ENCODE measurements around the gene TNF. TPM values are rescaled to one million over a fixed set of nuclear protein-coding genes. Genes with fewer than 3 reads are reported as not detected.

The TNF gene
- total and polyA plus RNA-seq, 2 of the 13 experiments (the other 11 are each of a cell fraction or from before 2014, with no cell fraction given), result not detected

DNA sequence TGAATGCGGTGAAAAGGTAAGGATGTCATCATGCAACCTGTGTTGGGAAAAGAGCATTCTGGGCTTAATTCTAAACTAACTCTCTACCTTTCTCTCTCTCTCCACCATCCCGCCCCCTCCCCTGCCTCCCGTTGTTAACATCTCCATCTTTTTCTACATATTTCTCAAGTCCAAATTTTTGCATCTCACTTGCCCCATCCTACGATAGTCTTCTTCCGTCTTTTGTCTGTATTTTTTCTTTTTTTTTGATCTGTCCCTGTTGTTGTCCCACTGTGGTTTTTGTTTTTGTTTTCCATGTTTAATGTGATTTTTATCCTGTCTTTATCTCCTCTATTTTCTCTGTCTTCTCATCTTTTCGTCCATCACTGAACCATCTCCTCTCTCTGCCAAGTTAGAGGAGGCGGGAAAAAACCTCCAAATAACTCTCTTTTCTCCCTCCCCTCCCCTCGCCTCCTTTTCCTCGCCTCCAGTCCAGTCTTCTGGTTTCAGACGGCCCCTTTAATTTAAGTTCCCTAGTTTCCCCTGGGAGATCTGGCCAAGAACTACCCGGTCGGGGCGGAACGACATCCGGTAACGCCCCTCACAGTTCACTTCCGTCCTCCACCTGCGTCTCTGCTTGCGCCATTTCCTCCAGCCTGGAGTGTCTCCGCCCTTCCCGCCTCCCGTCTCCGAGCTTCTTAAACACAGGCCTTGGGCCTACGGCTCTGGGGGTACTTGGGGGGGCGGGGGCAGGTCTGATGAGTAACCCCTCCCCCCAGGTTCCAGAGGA is 28.2 kb upstream of the TNF start, which contains the start of gene NFKBIL1 (continued):
- TF ChIP-seq ATF3 (CRISPR knock-in tag; IDR thresholded peaks at IDR 0.05), result peak; percentile 74; the same call in 1 of the 2 replicates
- TF ChIP-seq KLF16 (CRISPR knock-in tag; IDR thresholded peaks at IDR 0.05), result peak in 1 of 2 experiments; percentile 88; a peak in 1 of 4 replicates
- no peak for TF ChIP-seq NONO (IDR thresholded peaks at IDR 0.05)
- peak; percentile 83 for TF ChIP-seq NONO (CRISPR knock-in tag; conservative IDR thresholded peaks at IDR 0.05)
- TF ChIP-seq TEAD2 (CRISPR knock-in tag; IDR thresholded peaks at IDR 0.05), result no peak
- TF ChIP-seq ZNF83 (CRISPR knock-in tag; IDR thresholded peaks at IDR 0.05; ENCODE audit: borderline replicate concordance), result no peak
- TF ChIP-seq ZFP36L1 (CRISPR knock-in tag; IDR thresholded peaks at IDR 0.05), result no peak
- TF ChIP-seq SP140L (CRISPR knock-in tag; IDR thresholded peaks at IDR 0.05; ENCODE audit: borderline replicate concordance), result no peak; the same call in 1 of the 2 replicates
- TF ChIP-seq, protein P1, sequence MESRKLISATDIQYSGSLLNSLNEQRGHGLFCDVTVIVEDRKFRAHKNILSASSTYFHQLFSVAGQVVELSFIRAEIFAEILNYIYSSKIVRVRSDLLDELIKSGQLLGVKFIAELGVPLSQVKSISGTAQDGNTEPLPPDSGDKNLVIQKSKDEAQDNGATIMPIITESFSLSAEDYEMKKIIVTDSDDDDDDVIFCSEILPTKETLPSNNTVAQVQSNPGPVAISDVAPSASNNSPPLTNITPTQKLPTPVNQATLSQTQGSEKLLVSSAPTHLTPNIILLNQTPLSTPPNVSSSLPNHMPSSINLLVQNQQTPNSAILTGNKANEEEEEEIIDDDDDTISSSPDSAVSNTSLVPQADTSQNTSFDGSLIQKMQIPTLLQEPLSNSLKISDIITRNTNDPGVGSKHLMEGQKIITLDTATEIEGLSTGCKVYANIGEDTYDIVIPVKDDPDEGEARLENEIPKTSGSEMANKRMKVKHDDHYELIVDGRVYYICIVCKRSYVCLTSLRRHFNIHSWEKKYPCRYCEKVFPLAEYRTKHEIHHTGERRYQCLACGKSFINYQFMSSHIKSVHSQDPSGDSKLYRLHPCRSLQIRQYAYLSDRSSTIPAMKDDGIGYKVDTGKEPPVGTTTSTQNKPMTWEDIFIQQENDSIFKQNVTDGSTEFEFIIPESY (CRISPR knock-in tag; IDR thresholded peaks at IDR 0.05), result peak; percentile 36; the same call in 1 of the 2 replicates
- TF ChIP-seq, protein P2, sequence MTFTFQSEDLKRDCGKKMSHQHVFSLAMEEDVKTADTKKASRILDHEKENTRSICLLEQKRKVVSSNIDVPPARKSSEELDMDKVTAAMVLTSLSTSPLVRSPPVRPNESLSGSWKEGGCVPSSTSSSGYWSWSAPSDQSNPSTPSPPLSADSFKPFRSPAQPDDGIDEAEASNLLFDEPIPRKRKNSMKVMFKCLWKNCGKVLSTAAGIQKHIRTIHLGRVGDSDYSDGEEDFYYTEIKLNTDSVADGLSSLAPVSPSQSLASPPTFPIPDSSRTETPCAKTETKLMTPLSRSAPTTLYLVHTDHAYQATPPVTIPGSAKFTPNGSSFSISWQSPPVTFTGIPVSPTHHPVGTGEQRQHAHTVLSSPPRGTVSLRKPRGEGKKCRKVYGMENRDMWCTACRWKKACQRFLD (CRISPR knock-in tag; IDR thresholded peaks at IDR 0.05; ENCODE audit: borderline replicate concordance), result no peak
- TF ChIP-seq ZNF567 (CRISPR knock-in tag; IDR thresholded peaks at IDR 0.05; ENCODE audit: borderline replicate concordance), result peak; percentile 59; the same call in 1 of the 2 replicates
- peak; percentile 51 for TF ChIP-seq ASH2L (IDR thresholded peaks at IDR 0.05; ENCODE audit: insufficient read length, low read depth, low read length)
- TF ChIP-seq ZNF740 (CRISPR knock-in tag; IDR thresholded peaks at IDR 0.05), result peak; percentile 75; the same call in 1 of the 2 replicates
- peak; percentile 94 for TF ChIP-seq GATAD1 (CRISPR knock-in tag; IDR thresholded peaks at IDR 0.05)
- TF ChIP-seq, protein P3, sequence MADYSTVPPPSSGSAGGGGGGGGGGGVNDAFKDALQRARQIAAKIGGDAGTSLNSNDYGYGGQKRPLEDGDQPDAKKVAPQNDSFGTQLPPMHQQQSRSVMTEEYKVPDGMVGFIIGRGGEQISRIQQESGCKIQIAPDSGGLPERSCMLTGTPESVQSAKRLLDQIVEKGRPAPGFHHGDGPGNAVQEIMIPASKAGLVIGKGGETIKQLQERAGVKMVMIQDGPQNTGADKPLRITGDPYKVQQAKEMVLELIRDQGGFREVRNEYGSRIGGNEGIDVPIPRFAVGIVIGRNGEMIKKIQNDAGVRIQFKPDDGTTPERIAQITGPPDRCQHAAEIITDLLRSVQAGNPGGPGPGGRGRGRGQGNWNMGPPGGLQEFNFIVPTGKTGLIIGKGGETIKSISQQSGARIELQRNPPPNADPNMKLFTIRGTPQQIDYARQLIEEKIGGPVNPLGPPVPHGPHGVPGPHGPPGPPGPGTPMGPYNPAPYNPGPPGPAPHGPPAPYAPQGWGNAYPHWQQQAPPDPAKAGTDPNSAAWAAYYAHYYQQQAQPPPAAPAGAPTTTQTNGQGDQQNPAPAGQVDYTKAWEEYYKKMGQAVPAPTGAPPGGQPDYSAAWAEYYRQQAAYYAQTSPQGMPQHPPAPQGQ (CRISPR knock-in tag; IDR thresholded peaks at IDR 0.05; ENCODE audit: borderline replicate concordance), result no peak
- TF ChIP-seq, protein P4, sequence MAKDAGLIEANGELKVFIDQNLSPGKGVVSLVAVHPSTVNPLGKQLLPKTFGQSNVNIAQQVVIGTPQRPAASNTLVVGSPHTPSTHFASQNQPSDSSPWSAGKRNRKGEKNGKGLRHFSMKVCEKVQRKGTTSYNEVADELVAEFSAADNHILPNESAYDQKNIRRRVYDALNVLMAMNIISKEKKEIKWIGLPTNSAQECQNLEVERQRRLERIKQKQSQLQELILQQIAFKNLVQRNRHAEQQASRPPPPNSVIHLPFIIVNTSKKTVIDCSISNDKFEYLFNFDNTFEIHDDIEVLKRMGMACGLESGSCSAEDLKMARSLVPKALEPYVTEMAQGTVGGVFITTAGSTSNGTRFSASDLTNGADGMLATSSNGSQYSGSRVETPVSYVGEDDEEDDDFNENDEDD (CRISPR knock-in tag; IDR thresholded peaks at IDR 0.05; ENCODE audit: borderline replicate concordance), result peak; percentile 65
- TF ChIP-seq, protein P5, sequence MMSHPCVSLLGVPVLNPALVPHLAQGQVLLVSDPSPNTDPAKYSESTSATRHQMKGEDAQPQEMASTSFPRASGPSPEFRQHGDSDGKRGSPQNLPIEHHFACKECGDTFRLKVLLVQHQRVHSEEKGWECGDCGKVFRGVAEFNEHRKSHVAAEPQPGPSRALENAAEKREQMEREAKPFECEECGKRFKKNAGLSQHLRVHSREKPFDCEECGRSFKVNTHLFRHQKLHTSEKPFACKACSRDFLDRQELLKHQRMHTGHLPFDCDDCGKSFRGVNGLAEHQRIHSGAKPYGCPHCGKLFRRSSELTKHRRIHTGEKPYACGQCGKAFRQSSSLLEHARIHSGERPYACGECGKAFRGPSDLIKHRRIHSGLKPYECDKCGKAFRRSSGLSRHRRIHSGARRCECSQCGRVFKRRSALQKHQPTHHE (CRISPR knock-in tag; IDR thresholded peaks at IDR 0.05; ENCODE audit: borderline replicate concordance), result no peak
- peak; percentile 80 for TF ChIP-seq SP2 (CRISPR knock-in tag; IDR thresholded peaks at IDR 0.05)
- TF ChIP-seq SMAD1 (CRISPR knock-in tag; IDR thresholded peaks at IDR 0.05; ENCODE audit: borderline replicate concordance, low read depth), result no peak
- no peak for TF ChIP-seq ZNF367 (CRISPR knock-in tag; IDR thresholded peaks at IDR 0.05; ENCODE audit: borderline replicate concordance)
